H1 (cell line): ENCODE measurements around the gene BMERB1. TPM values are rescaled to one million over a fixed set of nuclear protein-coding genes. Genes with fewer than 3 reads are reported as not detected.

ENCODE experiments used
- POLR2AphosphoS5 ChIP-seq: IDR thresholded peaks from 2 replicates; pipeline ENCODE4 v1.6.1; 2011; ENCODE audit warnings: low read depth, low read length
- polyA plus RNA-seq, 7 experiments: library from polyadenylated mRNA; depleted of rRNA in 3 of 7; stranded (reverse) in 5 of 7; unstranded in 2 of 7; fragments of >200 nt in 5 of 7; fragments of 200-250 nt in 2 of 7; gene quantifications; 1 replicate in 5 of 7; 2 replicates in 1 of 7; 4 replicates in 1 of 7; pipeline versions ENCODE4 v1.2.1 to v1.2.3, GENCODE V29; 2011 to 2013; ENCODE audit warnings: missing spikeins in 2 of 7, mixed read lengths in 2 of 7
- total RNA-seq: library from RNA; stranded (reverse); fragmentation: NEBNext Ultra II Directional; extraction: Animal tissue kit (Norgen Biotek cat#: 25700); gene quantifications from 2 replicates; pipeline ENCODE4 v1.2.1, GENCODE V29; 2021
- TF ChIP-seq, protein P1 (sequence below): fragments of 300-600 bp; sonication (generic); IDR thresholded peaks from 2 replicates; pipeline ENCODE4 v1.7.1; 2012; ENCODE audit warnings: low read length, moderate library complexity, mild to moderate bottlenecking, inconsistent platforms; ENCODE audit not compliant: insufficient replicate concordance

BMERB1 gene
- total and polyA plus RNA-seq, 2 of the 8 experiments (the other 6 are each of a cell fraction or from before 2014, with no cell fraction given), result 23.5 to 27.1 TPM

GRCh38 chr16:15459791-15460190 is 25.4 kb downstream of the BMERB1 start (continued):
- TF ChIP-seq, protein P1, sequence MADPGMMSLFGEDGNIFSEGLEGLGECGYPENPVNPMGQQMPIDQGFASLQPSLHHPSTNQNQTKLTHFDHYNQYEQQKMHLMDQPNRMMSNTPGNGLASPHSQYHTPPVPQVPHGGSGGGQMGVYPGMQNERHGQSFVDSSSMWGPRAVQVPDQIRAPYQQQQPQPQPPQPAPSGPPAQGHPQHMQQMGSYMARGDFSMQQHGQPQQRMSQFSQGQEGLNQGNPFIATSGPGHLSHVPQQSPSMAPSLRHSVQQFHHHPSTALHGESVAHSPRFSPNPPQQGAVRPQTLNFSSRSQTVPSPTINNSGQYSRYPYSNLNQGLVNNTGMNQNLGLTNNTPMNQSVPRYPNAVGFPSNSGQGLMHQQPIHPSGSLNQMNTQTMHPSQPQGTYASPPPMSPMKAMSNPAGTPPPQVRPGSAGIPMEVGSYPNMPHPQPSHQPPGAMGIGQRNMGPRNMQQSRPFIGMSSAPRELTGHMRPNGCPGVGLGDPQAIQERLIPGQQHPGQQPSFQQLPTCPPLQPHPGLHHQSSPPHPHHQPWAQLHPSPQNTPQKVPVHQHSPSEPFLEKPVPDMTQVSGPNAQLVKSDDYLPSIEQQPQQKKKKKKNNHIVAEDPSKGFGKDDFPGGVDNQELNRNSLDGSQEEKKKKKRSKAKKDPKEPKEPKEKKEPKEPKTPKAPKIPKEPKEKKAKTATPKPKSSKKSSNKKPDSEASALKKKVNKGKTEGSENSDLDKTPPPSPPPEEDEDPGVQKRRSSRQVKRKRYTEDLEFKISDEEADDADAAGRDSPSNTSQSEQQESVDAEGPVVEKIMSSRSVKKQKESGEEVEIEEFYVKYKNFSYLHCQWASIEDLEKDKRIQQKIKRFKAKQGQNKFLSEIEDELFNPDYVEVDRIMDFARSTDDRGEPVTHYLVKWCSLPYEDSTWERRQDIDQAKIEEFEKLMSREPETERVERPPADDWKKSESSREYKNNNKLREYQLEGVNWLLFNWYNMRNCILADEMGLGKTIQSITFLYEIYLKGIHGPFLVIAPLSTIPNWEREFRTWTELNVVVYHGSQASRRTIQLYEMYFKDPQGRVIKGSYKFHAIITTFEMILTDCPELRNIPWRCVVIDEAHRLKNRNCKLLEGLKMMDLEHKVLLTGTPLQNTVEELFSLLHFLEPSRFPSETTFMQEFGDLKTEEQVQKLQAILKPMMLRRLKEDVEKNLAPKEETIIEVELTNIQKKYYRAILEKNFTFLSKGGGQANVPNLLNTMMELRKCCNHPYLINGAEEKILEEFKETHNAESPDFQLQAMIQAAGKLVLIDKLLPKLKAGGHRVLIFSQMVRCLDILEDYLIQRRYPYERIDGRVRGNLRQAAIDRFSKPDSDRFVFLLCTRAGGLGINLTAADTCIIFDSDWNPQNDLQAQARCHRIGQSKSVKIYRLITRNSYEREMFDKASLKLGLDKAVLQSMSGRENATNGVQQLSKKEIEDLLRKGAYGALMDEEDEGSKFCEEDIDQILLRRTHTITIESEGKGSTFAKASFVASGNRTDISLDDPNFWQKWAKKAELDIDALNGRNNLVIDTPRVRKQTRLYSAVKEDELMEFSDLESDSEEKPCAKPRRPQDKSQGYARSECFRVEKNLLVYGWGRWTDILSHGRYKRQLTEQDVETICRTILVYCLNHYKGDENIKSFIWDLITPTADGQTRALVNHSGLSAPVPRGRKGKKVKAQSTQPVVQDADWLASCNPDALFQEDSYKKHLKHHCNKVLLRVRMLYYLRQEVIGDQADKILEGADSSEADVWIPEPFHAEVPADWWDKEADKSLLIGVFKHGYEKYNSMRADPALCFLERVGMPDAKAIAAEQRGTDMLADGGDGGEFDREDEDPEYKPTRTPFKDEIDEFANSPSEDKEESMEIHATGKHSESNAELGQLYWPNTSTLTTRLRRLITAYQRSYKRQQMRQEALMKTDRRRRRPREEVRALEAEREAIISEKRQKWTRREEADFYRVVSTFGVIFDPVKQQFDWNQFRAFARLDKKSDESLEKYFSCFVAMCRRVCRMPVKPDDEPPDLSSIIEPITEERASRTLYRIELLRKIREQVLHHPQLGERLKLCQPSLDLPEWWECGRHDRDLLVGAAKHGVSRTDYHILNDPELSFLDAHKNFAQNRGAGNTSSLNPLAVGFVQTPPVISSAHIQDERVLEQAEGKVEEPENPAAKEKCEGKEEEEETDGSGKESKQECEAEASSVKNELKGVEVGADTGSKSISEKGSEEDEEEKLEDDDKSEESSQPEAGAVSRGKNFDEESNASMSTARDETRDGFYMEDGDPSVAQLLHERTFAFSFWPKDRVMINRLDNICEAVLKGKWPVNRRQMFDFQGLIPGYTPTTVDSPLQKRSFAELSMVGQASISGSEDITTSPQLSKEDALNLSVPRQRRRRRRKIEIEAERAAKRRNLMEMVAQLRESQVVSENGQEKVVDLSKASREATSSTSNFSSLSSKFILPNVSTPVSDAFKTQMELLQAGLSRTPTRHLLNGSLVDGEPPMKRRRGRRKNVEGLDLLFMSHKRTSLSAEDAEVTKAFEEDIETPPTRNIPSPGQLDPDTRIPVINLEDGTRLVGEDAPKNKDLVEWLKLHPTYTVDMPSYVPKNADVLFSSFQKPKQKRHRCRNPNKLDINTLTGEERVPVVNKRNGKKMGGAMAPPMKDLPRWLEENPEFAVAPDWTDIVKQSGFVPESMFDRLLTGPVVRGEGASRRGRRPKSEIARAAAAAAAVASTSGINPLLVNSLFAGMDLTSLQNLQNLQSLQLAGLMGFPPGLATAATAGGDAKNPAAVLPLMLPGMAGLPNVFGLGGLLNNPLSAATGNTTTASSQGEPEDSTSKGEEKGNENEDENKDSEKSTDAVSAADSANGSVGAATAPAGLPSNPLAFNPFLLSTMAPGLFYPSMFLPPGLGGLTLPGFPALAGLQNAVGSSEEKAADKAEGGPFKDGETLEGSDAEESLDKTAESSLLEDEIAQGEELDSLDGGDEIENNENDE, result no peak
- TF ChIP-seq POLR2AphosphoS5, result no peak
